Large intestine (tissue), 3 donors: ENCODE data around the gene WNT9B. TPM values are rescaled to one million over a fixed set of nuclear protein-coding genes. Genes with fewer than 3 reads are reported as not detected.
A peak's percentile ranks its signal among the peaks of the same experiment; 100 is the strongest.

Experiments
- DNase-seq, 2 donors: peaks; one replicate each; pipeline versions ENCODE4 v3.0.0 to v3.0.0-alpha.2; 2013
- H3K27ac ChIP-seq: one replicate; pipeline ENCODE4 v1.5.1; 2013; ENCODE audit warnings: low read length
- H3K27me3 ChIP-seq: 2 replicates; pipeline ENCODE4 v1.6.1; 2013; ENCODE audit warnings: low read length; ENCODE audit not compliant: control insufficient read depth, insufficient read depth
- H3K36me3 ChIP-seq: 2 replicates; pipeline ENCODE4 v1.6.1; 2013; ENCODE audit warnings: low read length; ENCODE audit not compliant: control insufficient read depth, insufficient read depth
- H3K4me1 ChIP-seq: one replicate; pipeline ENCODE4 v1.6.1; 2013; ENCODE audit warnings: low read length; ENCODE audit not compliant: control insufficient read depth, insufficient read depth
- H3K4me3 ChIP-seq: one replicate; pipeline ENCODE4 v1.5.1; 2013; ENCODE audit warnings: low read length
- H3K9me3 ChIP-seq: one replicate; pipeline ENCODE4 v1.6.1; 2013; ENCODE audit warnings: mild to moderate bottlenecking, low read depth, low read length, moderate library complexity; ENCODE audit not compliant: control insufficient read depth
- WGBS: methylation state at CpG from one replicate; pipeline ENCODE4 v1.1.5; 2013; ENCODE audit warnings: low lambda C conversion rate; ENCODE audit not compliant: insufficient coverage; 5-methylcytosine and 5-hydroxymethylcytosine counted together
- polyA plus RNA-seq: library from polyadenylated mRNA; unstranded; fragments of 120-200 nt; gene quantifications from one replicate; pipeline ENCODE4 v1.2.1, GENCODE V29; 2013

Gene WNT9B
- polyA plus RNA-seq, 1 donor, result not detected

GRCh38 chr17:46890638-46891037, 39.3 kb downstream of the WNT9B start:
- Histone ChIP-seq H3K27me3 (peaks cover 27% of the 10 kb centered on the region), H3K4me3 (no peak overlapping the region), H3K4me1 (no peaks in the 10 kb centered on the region), H3K9me3 (no peaks in the 10 kb centered on the region), H3K36me3 (no peaks in the 10 kb centered on the region), H3K27ac (no peak overlapping the region)
- DNase-seq, result no peak
- WGBS, result no CpG with 5 or more reads among the region's 6 CpGs

GRCh38 chr17:46892192-46892703, 40.9 kb downstream of the WNT9B start:
- no peak for DNase-seq
- WGBS, result 100% methylated on average over 1 of the region's 4 CpGs
- peaks cover 32% of the 10 kb centered on the region for H3K27me3 ChIP-seq
- no peak overlapping the region for H3K4me3 ChIP-seq
- H3K9me3 ChIP-seq, result no peaks in the 10 kb centered on the region
- no peaks in the 10 kb centered on the region for H3K36me3 ChIP-seq
- H3K4me1 ChIP-seq, result no peaks in the 10 kb centered on the region
- H3K27ac ChIP-seq, result no peak overlapping the region

- WGBS, result no CpG with 5 or more reads among the region's 9 CpGs
- DNase-seq, result peak in 1 of 2 donors; percentile 39
- H3K36me3 ChIP-seq, result no peaks in the 10 kb centered on the region
- no peak overlapping the region for H3K27ac ChIP-seq
- no peak overlapping the region for H3K4me3 ChIP-seq
- H3K4me1 ChIP-seq, result no peaks in the 10 kb centered on the region
- H3K27me3 ChIP-seq, result peaks cover 33% of the 10 kb centered on the region
- no peaks in the 10 kb centered on the region for H3K9me3 ChIP-seq
Measured at GRCh38 chr17:46894024-46894423, 42.6 kb downstream of the WNT9B start.

GRCh38 chr17:46894476-46895151, 43.2 kb downstream of the WNT9B start:
- Histone ChIP-seq H3K4me3 (no peak overlapping the region), H3K27ac (no peak overlapping the region), H3K9me3 (no peaks in the 10 kb centered on the region), H3K4me1 (no peaks in the 10 kb centered on the region), H3K36me3 (no peaks in the 10 kb centered on the region), H3K27me3 (peaks cover 33% of the 10 kb centered on the region)
- no peak for DNase-seq
- WGBS, result no CpG with 5 or more reads among the region's 29 CpGs

- DNase-seq, result no peak
- peaks cover 33% of the 10 kb centered on the region for H3K27me3 ChIP-seq
Measured at GRCh38 chr17:46895171-46895570, 43.8 kb downstream of the WNT9B start.

GRCh38 chr17:46896991-46897390, 45.6 kb downstream of the WNT9B start:
- WGBS, result no CpG with 5 or more reads among the region's 9 CpGs
- Histone ChIP-seq H3K27me3 (peaks cover 33% of the 10 kb centered on the region), H3K27ac (no peak overlapping the region), H3K4me1 (no peaks in the 10 kb centered on the region), H3K4me3 (no peak overlapping the region), H3K9me3 (no peaks in the 10 kb centered on the region), H3K36me3 (no peaks in the 10 kb centered on the region)
- DNase-seq, result no peak

More at GRCh38 chr17:46895171-46895570, 43.8 kb downstream of the WNT9B start:
- Histone ChIP-seq H3K4me3 (no peak overlapping the region), H3K9me3 (no peaks in the 10 kb centered on the region), H3K27ac (no peak overlapping the region), H3K4me1 (no peaks in the 10 kb centered on the region), H3K36me3 (no peaks in the 10 kb centered on the region)
- no CpG with 5 or more reads among the region's 9 CpGs for WGBS

- no peaks in the 10 kb centered on the region for H3K36me3 ChIP-seq
- no peaks in the 10 kb centered on the region for H3K4me1 ChIP-seq
- H3K9me3 ChIP-seq, result no peaks in the 10 kb centered on the region
- H3K4me3 ChIP-seq, result no peak overlapping the region
- H3K27me3 ChIP-seq, result peaks cover 28% of the 10 kb centered on the region
- no CpG with 5 or more reads among the region's 2 CpGs for WGBS
- DNase-seq, result no peak
- no peak overlapping the region for H3K27ac ChIP-seq
Measured at GRCh38 chr17:46898364-46898763, 47.0 kb downstream of the WNT9B start.

GRCh38 chr17:46898860-46899259, 47.5 kb downstream of the WNT9B start:
- Histone ChIP-seq H3K36me3 (no peaks in the 10 kb centered on the region), H3K27me3 (peaks cover 24% of the 10 kb centered on the region), H3K27ac (no peak overlapping the region), H3K4me1 (no peaks in the 10 kb centered on the region), H3K9me3 (no peaks in the 10 kb centered on the region), H3K4me3 (no peak overlapping the region)
- no peak for DNase-seq
- no CpG with 5 or more reads among the region's 5 CpGs for WGBS

- no peak overlapping the region for H3K4me3 ChIP-seq
- no peaks in the 10 kb centered on the region for H3K9me3 ChIP-seq
- no peak overlapping the region for H3K27ac ChIP-seq
- no peaks in the 10 kb centered on the region for H3K4me1 ChIP-seq
- H3K27me3 ChIP-seq, result peaks cover 6% of the 10 kb centered on the region
- no peaks in the 10 kb centered on the region for H3K36me3 ChIP-seq
- no CpG with 5 or more reads among the region's 9 CpGs for WGBS
- no peak for DNase-seq
Measured at GRCh38 chr17:46901291-46901690, 49.9 kb downstream of the WNT9B start.

GRCh38 chr17:46903762-46904672, 52.6 kb downstream of the WNT9B start:
- no peak for DNase-seq
- H3K27ac ChIP-seq, result no peak overlapping the region
- no peaks in the 10 kb centered on the region for H3K27me3 ChIP-seq
- H3K9me3 ChIP-seq, result no peaks in the 10 kb centered on the region
- WGBS, result no CpG with 5 or more reads among the region's 4 CpGs
- no peaks in the 10 kb centered on the region for H3K36me3 ChIP-seq
- no peaks in the 10 kb centered on the region for H3K4me1 ChIP-seq
- no peak overlapping the region for H3K4me3 ChIP-seq
